22Rv1 (cell line): ENCODE results near the gene NALCN.

Source experiments
- ZFX ChIP-seq: fragments of 450-650 bp; IDR thresholded peaks from 2 replicates; pipeline ENCODE4 v1.6.1; 2017; ENCODE audit warnings: antibody characterized with exemption, borderline replicate concordance
- TF ChIP-seq, protein P1 (sequence below): fragments of 450-650 bp; IDR thresholded peaks from 2 replicates; pipeline ENCODE4 v1.5.1; 2017; ENCODE audit warnings: mild to moderate bottlenecking

DNA sequence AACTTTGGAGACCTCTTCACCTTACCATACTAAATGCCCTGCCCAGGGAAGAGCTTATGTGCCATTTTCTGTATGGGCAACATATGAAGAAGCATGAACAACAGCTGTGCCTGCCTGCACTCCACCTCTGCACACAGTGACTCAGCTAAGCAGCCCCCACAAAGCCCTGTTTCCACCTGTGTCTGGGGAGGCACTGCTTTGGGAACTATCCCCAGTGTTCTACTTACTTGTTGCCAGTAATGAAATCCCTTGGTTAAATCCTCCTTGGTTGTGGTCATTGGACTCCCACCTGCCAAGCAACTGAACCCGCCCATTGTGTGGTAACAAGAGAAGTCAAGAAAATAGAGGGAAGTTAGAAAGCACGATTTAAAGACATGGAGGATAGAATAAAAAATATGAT lies 84.6 kb downstream of the NALCN start:
- TF ChIP-seq, protein P1, sequence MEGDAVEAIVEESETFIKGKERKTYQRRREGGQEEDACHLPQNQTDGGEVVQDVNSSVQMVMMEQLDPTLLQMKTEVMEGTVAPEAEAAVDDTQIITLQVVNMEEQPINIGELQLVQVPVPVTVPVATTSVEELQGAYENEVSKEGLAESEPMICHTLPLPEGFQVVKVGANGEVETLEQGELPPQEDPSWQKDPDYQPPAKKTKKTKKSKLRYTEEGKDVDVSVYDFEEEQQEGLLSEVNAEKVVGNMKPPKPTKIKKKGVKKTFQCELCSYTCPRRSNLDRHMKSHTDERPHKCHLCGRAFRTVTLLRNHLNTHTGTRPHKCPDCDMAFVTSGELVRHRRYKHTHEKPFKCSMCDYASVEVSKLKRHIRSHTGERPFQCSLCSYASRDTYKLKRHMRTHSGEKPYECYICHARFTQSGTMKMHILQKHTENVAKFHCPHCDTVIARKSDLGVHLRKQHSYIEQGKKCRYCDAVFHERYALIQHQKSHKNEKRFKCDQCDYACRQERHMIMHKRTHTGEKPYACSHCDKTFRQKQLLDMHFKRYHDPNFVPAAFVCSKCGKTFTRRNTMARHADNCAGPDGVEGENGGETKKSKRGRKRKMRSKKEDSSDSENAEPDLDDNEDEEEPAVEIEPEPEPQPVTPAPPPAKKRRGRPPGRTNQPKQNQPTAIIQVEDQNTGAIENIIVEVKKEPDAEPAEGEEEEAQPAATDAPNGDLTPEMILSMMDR = no peak
- TF ChIP-seq ZFX = no peak
